IPS DF 4.7 (cell line): Measurements from ENCODE around the gene IL1RAP.
"Not testable (repeated sequence)": the region's sequence is repeated elsewhere in the genome, so short reads cannot be mapped to it uniquely, and the experiment has no call there.

Source experiments
- DNase-seq: peaks from one replicate; pipeline ENCODE4 v3.0.0-alpha.2; 2013; ENCODE audit warnings: low spot score; ENCODE audit errors: extremely low read depth

IL1RAP gene

GRCh38 chr3:190506271-190506670, 7.6 kb upstream of the IL1RAP start:
- no peak for DNase-seq

GRCh38 chr3:190512666-190513065, 1.2 kb upstream of the IL1RAP start:
- DNase-seq, result no peak

- no peak for DNase-seq
Observed at GRCh38 chr3:190514413-190515153, 698 bp downstream of the IL1RAP start.

DNA sequence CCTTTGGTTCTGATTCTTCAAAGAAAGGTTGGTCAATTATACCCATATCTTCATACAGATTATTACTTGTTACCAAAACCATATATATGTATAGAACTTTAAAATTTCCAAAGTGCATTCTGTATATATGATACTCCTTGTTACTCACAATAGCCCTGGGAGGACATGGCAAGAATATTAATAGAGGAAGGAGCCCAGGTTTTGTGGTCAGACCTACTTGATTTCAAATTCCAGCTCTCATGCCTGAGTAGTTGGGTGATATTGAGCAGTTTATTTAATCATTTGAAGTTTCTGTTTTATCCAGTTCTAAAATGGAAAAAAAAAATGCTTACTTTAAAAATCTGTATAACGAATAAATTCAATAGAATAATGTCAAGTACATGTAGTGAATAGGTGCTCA, 2.5 kb downstream of the IL1RAP start:
- DNase-seq, result no peak

- DNase-seq, result no peak
Observed at GRCh38 chr3:190517687-190518086, 3.8 kb downstream of the IL1RAP start.

GRCh38 chr3:190518531-190518930, 4.6 kb downstream of the IL1RAP start:
- not testable (repeated sequence) for DNase-seq

DNA sequence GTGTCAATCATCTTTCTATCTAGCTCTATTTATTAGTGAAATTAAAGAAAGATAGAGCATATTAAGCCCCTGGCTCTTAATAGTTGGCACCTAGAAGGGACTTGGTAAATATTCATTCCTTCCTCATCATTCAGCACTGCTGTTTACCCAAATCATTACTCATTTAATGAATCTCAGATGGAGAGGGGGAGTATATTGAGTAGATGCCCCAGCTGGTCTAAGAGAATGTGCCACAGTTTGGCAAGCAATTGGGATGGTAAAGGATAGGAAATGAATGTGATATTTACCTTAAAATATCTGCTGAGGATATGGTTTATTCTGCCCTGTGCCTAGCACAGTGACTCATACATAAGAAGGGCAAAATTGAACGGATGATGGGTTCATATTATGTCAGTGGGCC, 6.0 kb downstream of the IL1RAP start:
- DNase-seq, result no peak

GRCh38 chr3:190521998-190522397, 8.1 kb downstream of the IL1RAP start:
- no peak for DNase-seq

DNA sequence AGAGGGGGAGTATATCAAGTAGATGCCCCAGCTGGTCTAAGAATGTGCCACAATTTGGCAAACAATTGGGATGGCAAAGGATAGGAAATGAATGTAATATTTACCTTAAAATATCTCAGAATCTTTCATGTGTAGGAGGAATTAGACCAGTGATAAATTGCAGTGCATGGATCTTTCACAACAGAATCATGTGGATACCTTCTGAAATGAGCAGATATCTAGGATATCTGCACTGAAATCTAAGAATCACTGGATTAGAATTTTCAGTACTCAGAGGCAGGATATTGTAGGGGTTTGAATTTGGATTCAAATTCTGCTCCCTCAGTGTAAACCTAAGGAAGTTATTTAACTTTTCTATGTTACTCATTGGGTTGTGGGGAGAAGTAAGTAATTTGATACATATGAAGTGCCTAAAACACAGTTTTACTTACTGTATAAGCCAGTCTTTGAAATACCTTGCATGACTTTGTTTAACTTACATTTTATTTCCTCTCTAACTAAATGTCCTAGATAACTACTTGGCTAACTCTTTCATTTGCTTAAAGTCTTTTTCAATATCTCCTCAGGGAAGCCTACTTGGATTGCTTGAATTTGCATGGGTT, 8.8 kb downstream of the IL1RAP start:
- DNase-seq, result no peak

DNA sequence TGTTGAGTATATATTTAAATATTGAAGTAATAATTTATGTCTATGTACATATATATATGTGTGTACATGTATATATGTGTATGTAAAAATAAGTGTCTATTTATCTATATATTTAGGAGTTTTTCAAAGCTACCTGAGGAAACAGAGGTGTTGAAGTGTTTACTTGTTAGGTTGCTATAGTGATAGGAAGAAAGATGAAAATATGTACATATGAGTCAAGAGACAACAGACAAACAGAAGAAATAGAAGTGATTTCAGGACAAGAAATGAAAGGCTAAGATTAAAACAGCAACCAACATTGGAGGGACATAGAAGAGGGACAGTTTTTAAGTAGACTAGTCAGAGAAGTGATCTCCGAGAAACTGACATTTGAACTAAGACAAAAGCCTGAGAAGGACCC, 11.1 kb downstream of the IL1RAP start:
- DNase-seq, result no peak

GRCh38 chr3:190525634-190526033, 11.7 kb downstream of the IL1RAP start:
- DNase-seq, result no peak

- DNase-seq, result no peak
Observed at GRCh38 chr3:190526787-190527762, 13.2 kb downstream of the IL1RAP start.

- no peak for DNase-seq
Observed at GRCh38 chr3:190528706-190529105, 14.8 kb downstream of the IL1RAP start.

- no peak for DNase-seq
Observed at GRCh38 chr3:190531406-190531805, 17.5 kb downstream of the IL1RAP start.

DNA sequence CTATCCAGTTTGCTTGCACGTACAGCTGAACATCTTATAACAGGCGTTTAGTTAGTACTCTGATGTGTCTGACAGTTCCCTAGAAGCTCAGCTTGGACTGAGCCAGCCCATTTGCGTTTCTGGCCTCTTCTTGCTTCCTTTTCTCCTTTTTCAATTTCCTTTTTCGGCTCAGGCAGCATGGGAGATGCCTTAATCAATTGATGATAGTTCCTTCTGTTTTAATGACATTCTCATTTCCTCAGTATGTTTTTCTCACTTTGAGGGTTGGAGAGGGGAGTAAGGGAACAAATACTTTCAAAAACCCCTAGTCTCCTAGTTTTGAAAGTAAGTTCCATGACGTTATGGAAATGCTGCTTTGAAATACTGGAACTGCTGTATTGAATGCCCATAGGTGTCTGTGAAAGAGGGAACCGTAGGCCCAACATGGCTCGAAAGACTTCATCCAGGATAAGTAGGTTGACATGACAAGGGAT, 18.9 kb downstream of the IL1RAP start:
- no peak for DNase-seq

DNA sequence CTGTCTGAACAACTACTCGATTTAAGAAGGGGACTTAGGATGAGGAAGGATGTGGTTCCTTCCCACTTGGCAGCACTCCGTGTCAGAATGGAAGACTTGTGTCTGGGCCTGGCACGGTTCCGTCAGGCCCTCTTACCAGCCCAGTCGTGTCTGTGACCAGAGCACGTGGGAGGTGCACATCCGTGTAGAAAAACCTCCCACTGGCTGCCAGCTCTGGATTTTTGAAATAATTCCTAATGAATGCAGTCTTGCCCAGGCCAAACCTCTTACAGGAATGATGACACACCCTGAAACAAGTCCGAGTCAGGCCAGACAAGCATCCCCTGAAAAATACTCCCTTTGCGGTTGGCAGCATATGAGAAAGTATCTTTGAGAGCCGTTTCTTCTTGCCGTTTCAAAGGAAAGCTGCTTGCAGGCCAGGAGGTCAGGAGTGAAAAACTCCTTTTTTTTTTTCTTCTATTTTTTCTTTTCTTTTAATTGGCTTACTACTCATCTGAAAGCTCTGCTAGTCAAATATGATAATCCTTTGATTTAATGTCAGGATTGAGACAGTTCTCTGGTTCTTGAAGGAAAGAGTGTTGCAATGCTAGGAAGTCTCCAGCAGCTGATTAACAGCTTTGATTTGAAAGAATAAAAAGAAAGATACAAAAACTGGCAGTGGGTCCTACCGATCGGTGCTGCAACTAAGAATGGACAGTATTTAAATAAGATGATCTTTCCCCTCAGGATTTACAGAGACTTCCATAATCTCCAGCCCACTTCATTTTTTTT, 19.8 kb downstream of the IL1RAP start:
- no peak for DNase-seq

DNA sequence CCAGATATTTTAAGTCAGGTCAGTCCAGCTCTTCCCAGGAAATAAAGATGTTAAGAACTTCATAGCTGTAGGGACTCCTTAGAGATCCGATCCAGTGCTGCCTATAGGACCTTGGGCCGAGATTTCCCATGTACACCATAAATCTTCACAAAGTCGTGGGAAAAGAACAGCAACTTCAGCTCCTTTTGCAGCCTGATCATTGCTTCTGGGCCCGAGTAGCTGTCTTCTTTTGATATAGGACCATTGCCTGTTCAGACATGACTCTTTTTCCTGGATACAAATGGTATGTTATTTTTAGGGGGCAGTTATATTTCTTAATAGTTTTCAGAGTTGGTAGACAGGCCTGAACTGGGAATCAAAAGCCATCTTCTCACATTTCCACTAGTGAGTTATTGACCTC, 20.5 kb downstream of the IL1RAP start:
- no peak for DNase-seq

DNA sequence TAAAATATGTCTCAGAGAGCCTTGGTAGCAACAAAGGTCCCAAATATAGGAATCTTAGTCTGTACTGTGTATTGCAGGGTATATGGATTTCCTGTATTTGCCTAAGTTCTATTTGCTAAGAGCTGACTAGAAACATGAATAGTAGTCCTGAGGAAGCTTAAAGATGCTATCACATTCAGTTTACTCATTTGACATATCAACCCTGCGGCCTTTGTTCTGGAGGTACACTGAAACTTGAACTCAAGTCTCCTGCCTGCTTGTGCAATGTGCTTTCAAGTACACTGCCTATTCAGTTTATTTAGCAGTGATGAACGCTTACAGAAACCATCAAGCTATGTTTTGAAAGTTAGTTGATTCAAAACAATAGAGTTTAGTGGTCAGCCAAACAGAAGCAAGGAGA, 21.1 kb downstream of the IL1RAP start:
- no peak for DNase-seq

GRCh38 chr3:190537146-190537545, 23.3 kb downstream of the IL1RAP start:
- DNase-seq, result no peak

GRCh38 chr3:190538288-190538687, 24.4 kb downstream of the IL1RAP start:
- DNase-seq, result no peak

GRCh38 chr3:190539526-190539925, 25.6 kb downstream of the IL1RAP start:
- no peak for DNase-seq
